WTC11 (cell line): ENCODE measurements around the gene DOP1B. TPM values are rescaled to one million over a fixed set of nuclear protein-coding genes. Genes with fewer than 3 reads are reported as not detected.

Experiments
- ATAC-seq: fragments of 200-7000 bp; cut with Tn5 transposase; 2 replicates; pipeline ENCODE4 v1.10.0; 2021; ENCODE audit warnings: mild to moderate bottlenecking, moderate library complexity
- CTCF ChIA-PET: fragments of 300-600 bp; sonication (Branson Sonifier 250); formaldehyde crosslinking; loops from one replicate; lab custom pipeline; 2021; ENCODE audit warnings: antibody characterized with exemption; lab: Charles Lee
- POLR2A ChIA-PET: fragments of 350-600 bp; sonication (Branson Sonifier 250); formaldehyde crosslinking; loops from one replicate; lab custom pipeline; 2021; ENCODE audit warnings: antibody characterized with exemption; lab: Charles Lee
- DNase-seq: peaks from one replicate; pipeline ENCODE4 v3.0.0; 2021; ENCODE audit warnings: low spot score
- H3K27ac Mint-ChIP-seq: 2 replicates; pipeline ENCODE4 v1.8.0; 2021; ENCODE audit warnings: mixed read lengths
- H3K27me3 Mint-ChIP-seq: 2 replicates; pipeline ENCODE4 v1.8.0; 2021; ENCODE audit warnings: low read depth, mild to moderate bottlenecking, moderate library complexity, mixed read lengths
- H3K36me3 Mint-ChIP-seq: 2 replicates; pipeline ENCODE4 v1.8.0; 2021; ENCODE audit warnings: mixed read lengths
- H3K4me1 Mint-ChIP-seq: 2 replicates; pipeline ENCODE4 v1.8.0; 2022; ENCODE audit warnings: mixed read lengths
- H3K4me3 Mint-ChIP-seq: 2 replicates; pipeline ENCODE4 v1.8.0; 2021; ENCODE audit warnings: mild to moderate bottlenecking, moderate library complexity, mixed read lengths
- H3K9me3 Mint-ChIP-seq: 2 replicates; pipeline ENCODE4 v1.8.0; 2021; ENCODE audit warnings: mixed read lengths
- AR ChIP-seq: fragments of 250-450 bp; sonication (Bioruptor Pico); IDR thresholded peaks from 2 replicates; pipeline ENCODE4 v1.9.0; 2021; ENCODE audit warnings: mild to moderate bottlenecking
- CDX4 ChIP-seq: fragments of 250-450 bp; sonication (Bioruptor Pico); IDR thresholded peaks from 2 replicates; pipeline ENCODE4 v1.9.0; 2021; ENCODE audit warnings: moderate library complexity, mild to moderate bottlenecking, inconsistent platforms, borderline replicate concordance
- JAZF1 ChIP-seq: fragments of 250-450 bp; sonication (Bioruptor Pico); IDR thresholded peaks from 2 replicates; pipeline ENCODE4 v1.9.0; 2021; ENCODE audit warnings: moderate library complexity, mild to moderate bottlenecking, inconsistent platforms
- MLX ChIP-seq: sonication (generic); formaldehyde crosslinking; IDR thresholded peaks from 2 replicates; pipeline ENCODE4 v1.8.1; 2023; ENCODE audit warnings: mild to moderate bottlenecking, missing genetic modification reagents, moderate library complexity
- NFYB ChIP-seq: sonication (generic); formaldehyde crosslinking; conservative IDR thresholded peaks from 2 replicates; pipeline ENCODE4 v1.8.0; 2022; ENCODE audit warnings: low read depth, missing genetic modification reagents
- NR1H2 ChIP-seq: sonication (generic); formaldehyde crosslinking; IDR thresholded peaks from 2 replicates; pipeline ENCODE4 v1.9.0; 2021; ENCODE audit warnings: mild to moderate bottlenecking, moderate library complexity, missing genetic modification reagents
- PRRX2 ChIP-seq: fragments of 250-450 bp; sonication (Bioruptor Pico); IDR thresholded peaks from 2 replicates; pipeline ENCODE4 v1.8.0; 2021; ENCODE audit warnings: mild to moderate bottlenecking
- RELA ChIP-seq: sonication (generic); formaldehyde crosslinking; IDR thresholded peaks from 2 replicates; pipeline ENCODE4 v1.8.1; 2022; ENCODE audit warnings: missing genetic modification reagents, mild to moderate bottlenecking, borderline replicate concordance
- STAT6 ChIP-seq: sonication (generic); formaldehyde crosslinking; conservative IDR thresholded peaks from 2 replicates; pipeline ENCODE4 v1.8.1; 2023; ENCODE audit warnings: mild to moderate bottlenecking, low read depth, missing genetic modification reagents, moderate library complexity
- TEAD1 ChIP-seq: sonication (generic); formaldehyde crosslinking; IDR thresholded peaks from 2 replicates; pipeline ENCODE4 v1.8.0; 2022; ENCODE audit warnings: mild to moderate bottlenecking, missing genetic modification reagents
- TEAD4 ChIP-seq: sonication (generic); formaldehyde crosslinking; IDR thresholded peaks from 2 replicates; pipeline ENCODE4 v1.8.0; 2022; ENCODE audit warnings: mild to moderate bottlenecking, missing genetic modification reagents
- TP53 ChIP-seq: sonication (generic); formaldehyde crosslinking; IDR thresholded peaks from 2 replicates; pipeline ENCODE4 v1.8.1; 2023; ENCODE audit warnings: mild to moderate bottlenecking, missing genetic modification reagents
- USF1 ChIP-seq: sonication (generic); formaldehyde crosslinking; IDR thresholded peaks from 2 replicates; pipeline ENCODE4 v1.8.0; 2022; ENCODE audit warnings: mild to moderate bottlenecking, missing genetic modification reagents
- ZBTB43 ChIP-seq: sonication (generic); formaldehyde crosslinking; IDR thresholded peaks from 2 replicates; pipeline ENCODE4 v1.8.1; 2023; ENCODE audit warnings: mild to moderate bottlenecking, missing genetic modification reagents
- ZNF219 ChIP-seq: sonication (generic); formaldehyde crosslinking; IDR thresholded peaks from 2 replicates; pipeline ENCODE4 v1.8.0; 2023; ENCODE audit warnings: missing genetic modification reagents, mild to moderate bottlenecking, borderline replicate concordance
- ZNF232 ChIP-seq: sonication (generic); formaldehyde crosslinking; IDR thresholded peaks from 2 replicates; pipeline ENCODE4 v1.8.0; 2022; ENCODE audit warnings: mild to moderate bottlenecking, missing genetic modification reagents
- ZNF281 ChIP-seq: sonication (generic); formaldehyde crosslinking; IDR thresholded peaks from 2 replicates; pipeline ENCODE4 v1.8.0; 2023; ENCODE audit warnings: mild to moderate bottlenecking, missing genetic modification reagents
- ZNF425 ChIP-seq: fragments of 250-450 bp; sonication (Bioruptor Pico); conservative IDR thresholded peaks from 2 replicates; pipeline ENCODE4 v1.9.0; 2021; ENCODE audit warnings: mild to moderate bottlenecking
- ZNF671 ChIP-seq: fragments of 250-450 bp; sonication (Bioruptor Pico); IDR thresholded peaks from 2 replicates; pipeline ENCODE4 v1.8.0; 2021; ENCODE audit warnings: mild to moderate bottlenecking
- total RNA-seq: library from RNA; stranded (reverse); gene quantifications from 3 replicates; pipeline ENCODE4 v1.2.3, GENCODE V29; 2021

The DOP1B gene
- total RNA-seq, 1 experiment from 2014 or later: 11.4 TPM

- ChIA-PET POLR2A (interaction anchor here (0.7 kb wide), 1 partner anchor 13 kb away, joined by 5 read pairs; no protein-coding TSS in a partner anchor), CTCF (interaction anchor here (1.5 to 1.7 kb wide), 2 partner anchors 9 kb away, joined by 4 to 9 read pairs; no protein-coding TSS in a partner anchor)
- DNase-seq (no peak), ATAC-seq (no peak)
- Mint-ChIP-seq H3K36me3 (peaks cover 3% of the 10 kb centered on the region; the same call in 1 of the 2 replicates), H3K27ac (no peak overlapping the region), H3K4me3 (no peak overlapping the region), H3K27me3 (no peaks in the 10 kb centered on the region), H3K4me1 (no peaks in the 10 kb centered on the region), H3K9me3 (peaks cover 5% of the 10 kb centered on the region; the same call in 1 of the 2 replicates)
- TF ChIP-seq MLX (no peak), USF1 (no peak), PRRX2 (no peak), TP53 (CRISPR knock-in tag) (no peak), NR1H2 (CRISPR knock-in tag) (no peak), STAT6 (CRISPR knock-in tag) (no peak), ZNF219 (CRISPR knock-in tag) (no peak), TEAD4 (CRISPR knock-in tag) (no peak), RELA (CRISPR knock-in tag) (no peak), AR (CRISPR knock-in tag) (no peak)
These were observed 43.5 kb downstream of the DOP1B start for GRCh38 chr21:36200081-36200561.

- Mint-ChIP-seq H3K4me1 (no peaks in the 10 kb centered on the region), H3K9me3 (no peaks in the 10 kb centered on the region), H3K36me3 (peaks cover 3% of the 10 kb centered on the region; the same call in 1 of the 2 replicates), H3K27me3 (no peaks in the 10 kb centered on the region), H3K27ac (no peak overlapping the region), H3K4me3 (no peak overlapping the region)
- ChIA-PET CTCF (interaction anchor here (0.6 to 2.1 kb wide), 3 partner anchors 50 to 237 kb away, joined by 3 to 4 read pairs (median 3); no protein-coding TSS in a partner anchor), POLR2A (no interaction called here)
- ATAC-seq: no peak
- DNase-seq: no peak
- TF ChIP-seq ZNF425 (CRISPR knock-in tag): no peak
- no peak for TF ChIP-seq ZBTB43
- no peak for TF ChIP-seq ZNF671 (CRISPR knock-in tag)
- no peak for TF ChIP-seq NFYB (CRISPR knock-in tag)
- no peak for TF ChIP-seq ZNF281
- TF ChIP-seq JAZF1 (CRISPR knock-in tag): no peak
- no peak for TF ChIP-seq CDX4
- no peak for TF ChIP-seq ZNF232
- no peak for TF ChIP-seq TEAD1 (CRISPR knock-in tag)
These were observed 46.3 kb downstream of the DOP1B start for GRCh38 chr21:36202726-36203602.
